ENCODE measurements around the gene WIPF2. TPM values are rescaled to one million over a fixed set of nuclear protein-coding genes. Genes with fewer than 3 reads are reported as not detected.

WIPF2 gene
- total and polyA plus RNA-seq, 2 donors (not counting 3 experiments of a cell fraction or from before 2014, with no cell fraction given) = 8.4 to 30.4 TPM

GRCh38 chr17:40295488-40296436 is 76.7 kb downstream of the WIPF2 start:
- H3K9me3 ChIP-seq (replicated peaks; ENCODE audit: control insufficient read depth, insufficient read depth, low read length) = no peaks in the 10 kb centered on the region
- no peaks in the 10 kb centered on the region for H4K20me1 ChIP-seq (replicated peaks; ENCODE audit: control insufficient read depth, extremely low read depth, insufficient read depth, low read length)
- H3K4me2 ChIP-seq (ENCODE audit: insufficient read depth, low read length) = no peak overlapping the region
- H3K27me3 ChIP-seq (ENCODE audit: control insufficient read depth in 2 of 2, insufficient read depth in 2 of 2, low read length in 2 of 2) = no peaks in the 10 kb centered on the region
- CTCF ChIA-PET = interaction anchor here (0.8 to 2.9 kb wide), 2 partner anchors 12 to 59 kb away, joined by 5 to 11 read pairs; no protein-coding TSS in a partner anchor
- POLR2A ChIA-PET = interaction anchor here (0.7 kb wide), 1 partner anchor 281 kb away, joined by 3 read pairs; no protein-coding TSS in a partner anchor
- TF ChIP-seq POLR2AphosphoS5 (IDR thresholded peaks at IDR 0.05; ENCODE audit: insufficient read depth, low read depth, low read length) = no peak
- no peak for TF ChIP-seq EZH2 (IDR thresholded peaks at IDR 0.05; ENCODE audit: borderline replicate concordance, low read depth, low read length, severe bottlenecking)
- TF ChIP-seq FOS (IDR thresholded peaks at IDR 0.05; ENCODE audit: borderline replicate concordance, insufficient read depth, low read length) = no peak
- no peak for TF ChIP-seq MAX (IDR thresholded peaks at IDR 0.05; ENCODE audit: insufficient read depth, insufficient read length)
- no peak for TF ChIP-seq POLR2A (IDR thresholded peaks at IDR 0.05; ENCODE audit: low read depth, low read length)
- no peak for TF ChIP-seq MYC (IDR thresholded peaks at IDR 0.05; ENCODE audit: low read depth, low read length)
- no peak for TF ChIP-seq GATA2 (IDR thresholded peaks at IDR 0.05; ENCODE audit: insufficient read depth, insufficient read length, low read depth, low read length)
- TF ChIP-seq JUN (IDR thresholded peaks at IDR 0.05; ENCODE audit: borderline replicate concordance, insufficient read depth, insufficient read length, low read depth) = no peak
- TF ChIP-seq CTCF (IDR thresholded peaks at IDR 0.05; ENCODE audit: extremely low read depth in 1 of 2, insufficient read depth in 1 of 2, low read depth in 1 of 2, low read length in 2 of 2) = no peak
- H3K4me3 ChIP-seq (replicated peaks in 1 of 3; ENCODE audit: insufficient read depth in 1 of 3, low read depth in 1 of 3, low read length in 3 of 3) = no peak overlapping the region
- no peak for FAIRE-seq
- dilution Hi-C loops (cut with MboI; ENCODE audit: extremely low pct_ligation_motif_present, low sequenced_read_pairs) (no loop called here), intact Hi-C loops (cut with micrococcal nuclease) (no loop called here)
- H3K9ac ChIP-seq (replicated peaks; ENCODE audit: extremely low read depth, insufficient read depth, low read length) = no peak overlapping the region
- no peak overlapping the region for H3K27ac ChIP-seq (ENCODE audit: insufficient read depth, low read depth, low read length)
- DNase-seq (ENCODE audit: low read depth, low spot score) = no peak
- BruUV-seq (replicated peaks) = no TSS peak
- no peak overlapping the region for H2AFZ ChIP-seq (ENCODE audit: low read depth, low read length)
- H3K79me2 ChIP-seq (ENCODE audit: control insufficient read depth, insufficient read depth, low read length) = peaks cover 6% of the 10 kb centered on the region
- peaks cover 0 to 29% of the 10 kb centered on the region in 2 experiments for H3K36me3 ChIP-seq (ENCODE audit: control insufficient read depth in 2 of 2, extremely low read depth in 1 of 2, insufficient read depth in 2 of 2, low read length in 2 of 2)
- no peaks in the 10 kb centered on the region for H3K9me1 ChIP-seq (replicated peaks; ENCODE audit: control insufficient read depth, extremely low read depth, insufficient read depth, low read length)
- no peaks in the 10 kb centered on the region for H3K4me1 ChIP-seq (ENCODE audit: control insufficient read depth, extremely low read depth, insufficient read depth, low read length)

Measured in endothelial cell of umbilical vein (primary cell).